Measurements from ENCODE around the gene CENPX.

CENPX gene

GRCh38 chr17:82031303-82031884 lies 8.7 kb upstream of the CENPX start, which contains the start of gene RAC3:
RAC3 (plus strand) TSS chr17:82031678; CDS start chr17:82031762, 84 bp downstream.
- TF ChIP-seq CTCF (conservative IDR thresholded peaks at IDR 0.05), result no peak
- peak within 1 kb of the TSS; percentile 98 for H3K27ac ChIP-seq

GRCh38 chr17:82030470-82031302 lies 8.0 kb upstream of the CENPX start:
- peak; percentile 93 for TF ChIP-seq CTCF (conservative IDR thresholded peaks at IDR 0.05)
- H3K27ac ChIP-seq, result peak overlapping the region; percentile 98

GRCh38 chr17:82029990-82030469 lies 7.4 kb upstream of the CENPX start:
- peak overlapping the region; percentile 98 for H3K27ac ChIP-seq
- TF ChIP-seq CTCF (conservative IDR thresholded peaks at IDR 0.05), result no peak

- TF ChIP-seq CTCF (conservative IDR thresholded peaks at IDR 0.05), result no peak
- H3K27ac ChIP-seq, result peak overlapping the region; percentile 98
Observed at GRCh38 chr17:82029391-82029790, 6.7 kb upstream of the CENPX start.

GRCh38 chr17:82028966-82029365 lies 6.3 kb upstream of the CENPX start:
- no peak for TF ChIP-seq CTCF (conservative IDR thresholded peaks at IDR 0.05)

GRCh38 chr17:82028246-82028645 lies 5.6 kb upstream of the CENPX start:
- peak overlapping the region; percentile 98; the same call in 1 of the 2 replicates for H3K27ac ChIP-seq
- TF ChIP-seq CTCF (conservative IDR thresholded peaks at IDR 0.05), result no peak

More at GRCh38 chr17:82028966-82029365, 6.3 kb upstream of the CENPX start:
- peak overlapping the region; percentile 98 for H3K27ac ChIP-seq

GRCh38 chr17:82025401-82026107 lies 2.9 kb upstream of the CENPX start:
- H3K27ac ChIP-seq, result no peak overlapping the region
- TF ChIP-seq CTCF (conservative IDR thresholded peaks at IDR 0.05), result no peak

Measured in VCaP (cell line).